ENCODE measurements around the gene FHIT. TPM values are rescaled to one million over a fixed set of nuclear protein-coding genes. Genes with fewer than 3 reads are reported as not detected.

Gene FHIT
- total and polyA plus RNA-seq, 10 of the 15 experiments (the other 5 are each of a cell fraction or from before 2014, with no cell fraction given) = 4.2 to 14.9 (median 9.4) TPM

GRCh38 chr3:60760145-60760544, 491.1 kb downstream of the FHIT start (continued):
- no peak for TF ChIP-seq TAF1 (IDR thresholded peaks at IDR 0.05; ENCODE audit: borderline replicate concordance, low read depth, low read length)

DNA sequence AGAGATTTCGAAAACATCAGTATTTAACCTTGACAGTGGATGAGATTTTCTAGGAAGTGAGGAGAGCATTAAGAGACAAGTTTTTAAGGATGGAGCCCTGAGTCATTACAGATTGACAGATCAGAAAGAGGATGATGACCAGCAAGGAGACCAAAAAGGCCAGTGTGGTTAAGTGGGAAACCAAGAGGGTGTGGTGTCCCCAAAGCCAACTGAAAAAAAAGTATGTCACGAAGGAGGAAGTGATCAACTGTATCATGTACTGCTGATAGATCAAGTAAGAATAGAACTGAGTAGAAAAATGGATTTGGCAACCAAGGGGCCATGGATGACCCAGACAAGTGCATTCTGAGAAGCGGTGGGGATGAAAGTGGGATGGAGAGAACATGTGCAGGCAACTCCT, 491.8 kb downstream of the FHIT start:
- H3K36me3 ChIP-seq (ENCODE audit: control insufficient read depth in 2 of 2, insufficient read depth in 2 of 2, low read length in 1 of 2) = no peaks in the 10 kb centered on the region
- intact Hi-C loops (cut with micrococcal nuclease; ENCODE audit: unreplicated experiment) (loop anchor here (5.0 kb wide), 1 partner anchor 623 kb away; no protein-coding TSS in a partner anchor), in situ Hi-C loops (cut with MboI) (loop anchor here (10.0 kb wide), 1 partner anchor 615 kb away; no protein-coding TSS in a partner anchor)
- H4K20me1 ChIP-seq (ENCODE audit: control insufficient read depth, insufficient read depth) = no peaks in the 10 kb centered on the region
- H2AFZ ChIP-seq (ENCODE audit: control insufficient read depth, low read depth, low read length) = no peak overlapping the region
- H3K9ac ChIP-seq (ENCODE audit: control insufficient read depth, insufficient read depth, low read length) = no peak overlapping the region
- H3K4me3 ChIP-seq = no peak overlapping the region
- DNase-seq (ENCODE audit: low read depth, low spot score) = no peak
- no peak for ATAC-seq
- CTCF ChIA-PET = no interaction called here
- FAIRE-seq = no peak
- RAD21 ChIA-PET (ENCODE audit: unreplicated experiment) = no interaction called here
- H3K79me2 ChIP-seq (ENCODE audit: control insufficient read depth, insufficient read depth, low read length) = no peaks in the 10 kb centered on the region
- TF ChIP-seq RUNX3 (IDR thresholded peaks at IDR 0.05; ENCODE audit: low read length) = peak; percentile 48
- TF ChIP-seq SMC3 (IDR thresholded peaks at IDR 0.05; ENCODE audit: borderline replicate concordance, low read length) = no peak
- TF ChIP-seq, protein P1, sequence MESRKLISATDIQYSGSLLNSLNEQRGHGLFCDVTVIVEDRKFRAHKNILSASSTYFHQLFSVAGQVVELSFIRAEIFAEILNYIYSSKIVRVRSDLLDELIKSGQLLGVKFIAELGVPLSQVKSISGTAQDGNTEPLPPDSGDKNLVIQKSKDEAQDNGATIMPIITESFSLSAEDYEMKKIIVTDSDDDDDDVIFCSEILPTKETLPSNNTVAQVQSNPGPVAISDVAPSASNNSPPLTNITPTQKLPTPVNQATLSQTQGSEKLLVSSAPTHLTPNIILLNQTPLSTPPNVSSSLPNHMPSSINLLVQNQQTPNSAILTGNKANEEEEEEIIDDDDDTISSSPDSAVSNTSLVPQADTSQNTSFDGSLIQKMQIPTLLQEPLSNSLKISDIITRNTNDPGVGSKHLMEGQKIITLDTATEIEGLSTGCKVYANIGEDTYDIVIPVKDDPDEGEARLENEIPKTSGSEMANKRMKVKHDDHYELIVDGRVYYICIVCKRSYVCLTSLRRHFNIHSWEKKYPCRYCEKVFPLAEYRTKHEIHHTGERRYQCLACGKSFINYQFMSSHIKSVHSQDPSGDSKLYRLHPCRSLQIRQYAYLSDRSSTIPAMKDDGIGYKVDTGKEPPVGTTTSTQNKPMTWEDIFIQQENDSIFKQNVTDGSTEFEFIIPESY (IDR thresholded peaks at IDR 0.05) = no peak
- H3K9me3 ChIP-seq (replicated peaks; ENCODE audit: control insufficient read depth, insufficient read depth, low read length) = no peaks in the 10 kb centered on the region
- 50% methylated on average over 3 of the region's 3 CpGs for WGBS (ENCODE audit: insufficient coverage, insufficient replicate concordance, low lambda C conversion rate, missing lambda C conversion rate)
- no peaks in the 10 kb centered on the region for H3K27me3 ChIP-seq (replicated peaks in 1 of 2; ENCODE audit: control insufficient read depth in 2 of 2, insufficient read depth in 2 of 2, low read length in 1 of 2)
- H3K4me1 ChIP-seq (ENCODE audit: control insufficient read depth, insufficient read depth, low read length) = no peaks in the 10 kb centered on the region
- no peak overlapping the region for H3K27ac ChIP-seq (ENCODE audit: control insufficient read depth, insufficient read depth)
- SMC1A ChIA-PET (ENCODE audit: uncharacterized antibody, unreplicated experiment) = no interaction called here
- no TSS peak for BruUV-seq (replicated peaks)
- no peak overlapping the region for H3K4me2 ChIP-seq (ENCODE audit: control insufficient read depth, insufficient read depth)
- POLR2A ChIA-PET = no interaction called here
